Peyer's patch (tissue), 4 donors: ENCODE data around the gene OR6M1. TPM values are rescaled to one million over a fixed set of nuclear protein-coding genes. Genes with fewer than 3 reads are reported as not detected.

Source experiments
- DNase-seq, 3 donors: peaks; one replicate each; pipeline ENCODE4 v3.0.0-alpha.2; 2017 to 2019
- H3K27ac ChIP-seq, 4 donors: fragments of 200-600 bp; sonication (generic); one replicate each; pipeline ENCODE4 v1.5.1; 2016 to 2019
- H3K27me3 ChIP-seq, 2 donors: fragments of 200-600 bp; sonication (generic); one replicate each; pipeline ENCODE4 v1.5.1; 2019
- H3K36me3 ChIP-seq, 3 donors: fragments of 200-600 bp; sonication (generic); one replicate each; pipeline ENCODE4 v1.5.1; 2016 to 2019
- H3K4me1 ChIP-seq, 4 donors: fragments of 200-600 bp; sonication (generic); one replicate each; pipeline ENCODE4 v1.5.1; 2016 to 2019
- H3K4me3 ChIP-seq, 4 donors: fragments of 200-600 bp; sonication (generic); 1 replicate in 3 of 4; 2 replicates in 1 of 4; pipeline ENCODE4 v1.5.1; 2016 to 2019; ENCODE audit warnings: mild to moderate bottlenecking in 1 of 4
- H3K9me3 ChIP-seq, 4 donors: fragments of 200-600 bp; sonication (generic); one replicate each; pipeline ENCODE4 v1.5.1; 2016 to 2019; ENCODE audit warnings: mild to moderate bottlenecking in 1 of 4
- CTCF ChIP-seq, 6 experiments: fragments of 450-650 bp in 4 of 6; fragments of 200-600 bp in 2 of 6; sonication (generic) in 1 of 6; IDR thresholded peaks; one replicate each; pipeline ENCODE4 v1.5.1; 2017 to 2019; ENCODE audit warnings: antibody characterized with exemption in 6 of 6, mild to moderate bottlenecking in 3 of 6, moderate library complexity in 1 of 6
- POLR2A ChIP-seq, 2 donors: fragments of 450-650 bp; IDR thresholded peaks; one replicate each; pipeline ENCODE4 v1.5.1; 2017; ENCODE audit warnings: antibody characterized with exemption in 2 of 2, mild to moderate bottlenecking in 2 of 2, moderate library complexity in 2 of 2
- total RNA-seq, 4 donors: library from RNA; depleted of rRNA; stranded (reverse); fragments of >200 nt; gene quantifications; one replicate each; pipeline ENCODE4 v1.1.0, GENCODE V29; 2016

The OR6M1 gene
- total RNA-seq, 4 donors from 2014 or later, result not detected

GRCh38 chr11:123839131-123839530 lies 33.0 kb upstream of the OR6M1 start:
- Histone ChIP-seq H3K27ac (no peak overlapping the region), H3K4me3 (no peak overlapping the region), H3K27me3 (no peaks in the 10 kb centered on the region), H3K36me3 (no peaks in the 10 kb centered on the region), H3K4me1 (no peaks in the 10 kb centered on the region), H3K9me3 (no peaks in the 10 kb centered on the region)
- DNase-seq, result no peak
- TF ChIP-seq POLR2A (IDR thresholded peaks at IDR 0.05) (no peak), CTCF (IDR thresholded peaks at IDR 0.05) (no peak)

- TF ChIP-seq CTCF (IDR thresholded peaks at IDR 0.05) (no peak), POLR2A (IDR thresholded peaks at IDR 0.05) (no peak)
- H3K4me1 ChIP-seq, result no peaks in the 10 kb centered on the region
- no peaks in the 10 kb centered on the region for H3K9me3 ChIP-seq
- H3K27me3 ChIP-seq, result no peaks in the 10 kb centered on the region
- H3K27ac ChIP-seq, result no peak overlapping the region
- H3K4me3 ChIP-seq, result no peak overlapping the region
- H3K36me3 ChIP-seq, result no peaks in the 10 kb centered on the region
- DNase-seq, result no peak
Measured at GRCh38 chr11:123838659-123839058, 32.5 kb upstream of the OR6M1 start.

GRCh38 chr11:123838199-123838598 lies 32.0 kb upstream of the OR6M1 start:
- H3K4me1 ChIP-seq, result no peaks in the 10 kb centered on the region
- TF ChIP-seq CTCF (IDR thresholded peaks at IDR 0.05) (no peak), POLR2A (IDR thresholded peaks at IDR 0.05) (no peak)
- no peak overlapping the region for H3K4me3 ChIP-seq
- H3K36me3 ChIP-seq, result no peaks in the 10 kb centered on the region
- no peaks in the 10 kb centered on the region for H3K9me3 ChIP-seq
- H3K27ac ChIP-seq, result no peak overlapping the region
- no peak for DNase-seq
- no peaks in the 10 kb centered on the region for H3K27me3 ChIP-seq

GRCh38 chr11:123833095-123833494 lies 26.9 kb upstream of the OR6M1 start:
- Histone ChIP-seq H3K27me3 (no peaks in the 10 kb centered on the region), H3K9me3 (no peaks in the 10 kb centered on the region), H3K27ac (no peak overlapping the region), H3K4me1 (no peaks in the 10 kb centered on the region), H3K36me3 (no peaks in the 10 kb centered on the region), H3K4me3 (no peak overlapping the region)
- TF ChIP-seq CTCF (IDR thresholded peaks at IDR 0.05) (no peak), POLR2A (IDR thresholded peaks at IDR 0.05) (no peak)
- DNase-seq, result no peak

GRCh38 chr11:123829745-123830144 lies 23.6 kb upstream of the OR6M1 start:
- Histone ChIP-seq H3K4me1 (no peaks in the 10 kb centered on the region), H3K27ac (no peak overlapping the region), H3K9me3 (no peaks in the 10 kb centered on the region), H3K36me3 (no peaks in the 10 kb centered on the region), H3K4me3 (no peak overlapping the region), H3K27me3 (no peaks in the 10 kb centered on the region)
- no peak for TF ChIP-seq CTCF (IDR thresholded peaks at IDR 0.05)
- no peak for TF ChIP-seq POLR2A (IDR thresholded peaks at IDR 0.05)
- no peak for DNase-seq

- no peak for TF ChIP-seq CTCF (IDR thresholded peaks at IDR 0.05)
- no peak for TF ChIP-seq POLR2A (IDR thresholded peaks at IDR 0.05)
- H3K27ac ChIP-seq, result no peak overlapping the region
- no peaks in the 10 kb centered on the region for H3K27me3 ChIP-seq
- H3K9me3 ChIP-seq, result no peaks in the 10 kb centered on the region
- no peaks in the 10 kb centered on the region for H3K4me1 ChIP-seq
- no peaks in the 10 kb centered on the region for H3K36me3 ChIP-seq
- no peak for DNase-seq
- no peak overlapping the region for H3K4me3 ChIP-seq
Measured at GRCh38 chr11:123822599-123822998, 16.4 kb upstream of the OR6M1 start.
